GM18505 (cell line): ENCODE data around the gene TESK2.
"Not testable (repeated sequence)": the region's sequence is repeated elsewhere in the genome, so short reads cannot be mapped to it uniquely, and the experiment has no call there.

Experiments
- ATAC-seq: cut with Tn5 transposase; IDR thresholded peaks from one replicate; pipeline ENCODE4 v1.9.1; 2021; ENCODE audit not compliant: unreplicated experiment
- POLR2A ChIP-seq: IDR thresholded peaks from 4 replicates; pipeline ENCODE4 v1.6.1; 2011; ENCODE audit warnings: borderline replicate concordance; ENCODE audit not compliant: insufficient read depth, insufficient read length; ENCODE audit errors: extremely low read depth

TESK2 gene

DNA sequence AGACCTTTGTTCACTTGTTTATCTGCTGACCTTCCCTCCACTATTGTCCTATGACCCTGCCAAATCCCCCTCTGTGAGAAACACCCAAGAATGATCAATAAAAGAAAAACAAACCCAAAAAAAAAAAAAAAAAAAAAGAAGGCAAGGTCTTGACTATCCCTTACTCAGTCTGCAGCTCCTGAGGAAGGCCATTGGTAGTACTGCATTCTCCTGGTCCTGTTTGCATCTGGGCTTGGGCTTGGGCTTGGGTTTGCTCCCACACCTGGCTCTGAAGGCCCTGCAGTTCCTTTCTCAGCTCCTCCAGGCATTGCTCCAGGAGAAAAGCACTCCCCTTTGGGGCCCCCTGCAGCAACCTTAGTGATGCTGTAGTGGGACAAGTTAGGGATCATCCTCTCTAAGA lies 7.3 kb upstream of the TESK2 start:
- no peak for TF ChIP-seq POLR2A
- no peak for ATAC-seq

DNA sequence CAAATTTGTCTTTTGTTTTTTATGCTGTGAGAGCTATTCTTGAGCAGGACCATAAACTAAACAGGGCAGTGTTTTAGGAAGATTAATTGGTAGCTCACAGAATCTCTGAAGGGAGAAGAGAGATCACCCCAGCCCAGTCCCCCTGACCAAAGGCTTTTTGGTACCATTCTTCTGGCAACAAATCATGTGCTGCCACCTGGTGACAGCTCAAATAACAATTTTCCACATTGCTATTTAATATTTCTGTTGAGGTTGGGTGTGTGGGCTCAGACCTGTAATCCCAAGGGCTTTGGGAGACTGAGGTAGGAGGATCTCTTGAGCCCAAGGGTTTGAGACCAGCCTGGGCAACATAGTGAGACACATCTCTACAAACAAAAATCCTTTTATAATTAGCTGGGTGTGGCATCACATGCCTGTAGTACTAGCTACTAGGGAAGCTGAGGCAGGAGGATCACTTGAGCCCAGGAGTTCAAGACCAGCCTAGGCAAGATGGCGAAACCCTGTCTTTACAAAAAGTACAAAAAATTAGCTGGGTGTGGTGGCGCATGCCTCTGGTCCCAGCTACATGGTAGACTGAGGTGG lies 2.2 kb upstream of the TESK2 start:
- no peak for TF ChIP-seq POLR2A
- no peak for ATAC-seq

DNA sequence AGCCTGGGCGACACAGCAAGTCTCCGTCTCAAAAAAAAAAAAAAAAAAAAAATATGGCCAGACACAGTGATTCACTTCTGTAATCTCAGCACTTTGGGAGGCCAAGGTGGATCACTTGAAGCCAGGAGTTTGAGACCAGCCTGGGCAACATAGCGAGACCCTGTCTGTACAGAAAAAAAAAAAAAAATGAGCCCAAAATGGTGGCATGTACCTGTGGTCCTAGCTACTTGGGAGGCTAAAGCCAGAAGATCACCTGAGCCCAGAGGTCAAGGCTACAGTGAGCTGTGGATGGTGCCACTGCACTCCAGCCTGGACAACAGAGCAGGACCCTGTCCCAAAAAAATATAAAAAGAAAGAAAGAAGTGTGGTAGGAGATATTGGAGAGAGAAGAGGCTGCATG lies 1.7 kb upstream of the TESK2 start:
- no peak for TF ChIP-seq POLR2A
- ATAC-seq = no peak

DNA sequence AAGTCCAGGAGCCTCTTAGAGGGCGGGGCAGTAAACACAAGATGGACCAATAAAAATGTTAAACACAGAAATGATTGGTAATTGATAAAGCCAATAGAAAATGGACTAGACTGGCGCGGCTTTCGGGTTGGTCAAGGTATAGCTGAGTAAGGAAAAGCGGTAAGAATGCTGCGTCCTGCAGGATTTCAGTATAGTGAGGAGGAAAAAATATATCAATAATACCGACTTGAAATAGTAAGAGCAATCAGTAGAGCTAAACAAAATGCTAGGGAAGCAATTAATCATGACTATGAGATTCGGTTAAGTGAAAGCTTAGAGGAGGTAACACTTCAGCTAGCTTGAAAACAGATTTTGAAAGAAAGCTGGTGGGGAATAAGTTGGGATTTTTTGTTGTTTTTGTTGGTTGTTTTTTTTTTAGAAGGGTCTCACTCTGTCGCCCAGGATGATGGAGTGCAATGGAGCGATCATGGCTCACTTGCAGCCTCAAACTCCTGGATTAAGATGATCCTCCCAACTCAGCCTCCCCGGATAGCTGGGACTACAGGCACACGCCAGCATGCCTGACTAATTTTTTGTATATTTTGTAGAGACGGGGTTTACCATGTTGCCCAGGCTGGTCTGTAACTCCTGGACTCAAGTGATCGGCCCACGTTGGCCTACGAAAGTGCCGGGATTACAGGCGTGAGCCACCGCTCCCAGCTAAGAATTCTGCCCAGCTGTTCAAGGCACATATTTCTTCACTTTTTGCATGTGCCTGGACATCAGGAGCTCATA lies 711 bp upstream of the TESK2 start:
- TF ChIP-seq POLR2A = no peak
- no peak for ATAC-seq

DNA sequence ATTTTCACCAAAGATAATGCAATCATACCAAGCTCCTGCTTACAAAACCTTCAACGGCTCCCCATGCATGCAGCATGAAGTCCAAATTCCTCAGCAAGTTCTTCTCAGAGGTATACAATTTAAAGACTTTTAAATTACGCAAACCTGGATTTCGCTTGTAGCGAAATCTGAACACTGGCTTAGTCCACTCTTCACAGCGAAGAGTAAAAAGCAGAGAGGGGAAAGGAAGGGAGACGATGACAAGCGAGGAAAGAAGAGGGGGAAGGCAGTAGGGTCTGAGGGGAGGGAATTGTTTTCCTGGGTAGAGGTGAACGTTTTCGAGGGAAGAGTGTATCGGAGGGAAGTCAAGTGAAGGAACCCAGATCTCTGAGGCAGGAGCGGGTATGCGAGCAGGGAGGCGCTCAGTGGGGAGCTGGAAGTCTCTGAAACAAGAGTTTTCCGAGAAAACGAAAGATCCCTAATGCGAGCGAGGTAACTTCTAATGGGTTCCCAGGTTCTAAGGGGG lies 790 bp downstream of the TESK2 start:
- no peak for ATAC-seq
- TF ChIP-seq POLR2A = no peak

DNA sequence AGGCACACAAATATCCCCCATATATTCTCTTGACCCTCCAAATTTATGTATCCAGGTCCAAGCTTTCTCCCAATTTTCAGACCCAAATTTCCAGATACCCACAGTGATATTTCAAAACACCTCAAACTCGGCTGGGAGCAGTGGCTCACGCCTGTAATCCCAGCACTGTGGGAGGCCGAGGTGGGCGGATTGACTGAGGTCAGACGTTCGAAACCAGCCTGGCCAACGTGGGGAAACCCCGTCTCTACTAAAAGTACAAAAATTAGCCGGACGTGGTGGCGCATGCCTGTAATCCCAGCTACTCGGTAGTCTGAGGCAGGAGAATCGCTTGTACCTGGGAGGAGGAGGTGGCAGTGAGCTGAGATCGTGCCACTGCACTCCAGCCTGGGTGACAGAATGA lies 1.6 kb downstream of the TESK2 start:
- not testable (repeated sequence) for ATAC-seq

DNA sequence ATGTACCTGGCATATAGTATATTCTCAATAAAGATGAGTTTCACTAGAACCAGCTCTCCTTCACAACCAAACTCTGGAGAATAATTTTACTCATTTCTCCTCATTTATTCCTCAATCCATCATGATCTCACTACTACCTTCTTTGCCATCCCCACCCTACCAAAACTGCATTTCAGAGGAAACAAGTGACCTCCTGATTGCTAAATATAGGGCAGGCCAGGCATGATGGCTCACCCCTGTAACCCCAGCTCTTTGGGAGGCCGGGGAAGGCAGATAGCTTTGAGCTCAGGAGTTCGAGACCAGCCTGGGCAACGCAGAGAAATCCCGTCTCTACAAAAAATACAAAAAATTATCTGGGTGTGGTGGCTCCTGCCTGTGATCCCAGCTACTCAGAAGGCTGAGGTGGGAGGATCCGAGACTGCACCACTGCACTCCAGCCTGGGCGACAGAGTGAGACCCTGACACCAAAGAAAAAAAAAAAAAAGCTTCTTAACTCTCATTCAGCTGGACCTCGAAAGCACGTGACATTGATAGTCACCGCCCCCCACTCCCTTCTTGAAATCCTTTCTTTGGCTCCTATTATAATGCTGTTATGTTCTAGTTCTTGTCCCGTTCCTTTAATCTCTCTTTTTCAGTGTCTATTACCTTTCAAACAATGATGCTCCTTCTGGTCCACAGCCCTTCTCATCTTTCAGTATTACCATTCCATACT lies 2.1 kb downstream of the TESK2 start:
- TF ChIP-seq POLR2A = no peak
- no peak for ATAC-seq

DNA sequence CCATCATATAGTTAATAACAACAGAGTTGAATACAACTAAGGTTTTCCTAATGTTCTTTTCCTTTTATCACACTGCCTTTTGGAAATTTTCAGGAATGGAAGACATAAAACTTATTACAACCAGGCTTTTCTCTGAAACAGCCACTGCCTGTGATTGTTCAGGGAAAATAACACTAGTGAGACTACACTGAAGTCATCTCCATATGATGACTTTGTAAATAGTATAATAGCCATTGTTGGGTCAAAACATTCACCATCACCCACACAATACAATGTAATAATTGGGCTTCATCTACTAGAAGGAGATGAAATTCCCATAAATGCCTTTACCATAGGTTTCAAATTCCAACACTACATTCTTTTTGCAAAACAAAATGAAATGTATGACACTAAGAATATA lies 5.0 kb downstream of the TESK2 start:
- no peak for ATAC-seq
- no peak for TF ChIP-seq POLR2A

DNA sequence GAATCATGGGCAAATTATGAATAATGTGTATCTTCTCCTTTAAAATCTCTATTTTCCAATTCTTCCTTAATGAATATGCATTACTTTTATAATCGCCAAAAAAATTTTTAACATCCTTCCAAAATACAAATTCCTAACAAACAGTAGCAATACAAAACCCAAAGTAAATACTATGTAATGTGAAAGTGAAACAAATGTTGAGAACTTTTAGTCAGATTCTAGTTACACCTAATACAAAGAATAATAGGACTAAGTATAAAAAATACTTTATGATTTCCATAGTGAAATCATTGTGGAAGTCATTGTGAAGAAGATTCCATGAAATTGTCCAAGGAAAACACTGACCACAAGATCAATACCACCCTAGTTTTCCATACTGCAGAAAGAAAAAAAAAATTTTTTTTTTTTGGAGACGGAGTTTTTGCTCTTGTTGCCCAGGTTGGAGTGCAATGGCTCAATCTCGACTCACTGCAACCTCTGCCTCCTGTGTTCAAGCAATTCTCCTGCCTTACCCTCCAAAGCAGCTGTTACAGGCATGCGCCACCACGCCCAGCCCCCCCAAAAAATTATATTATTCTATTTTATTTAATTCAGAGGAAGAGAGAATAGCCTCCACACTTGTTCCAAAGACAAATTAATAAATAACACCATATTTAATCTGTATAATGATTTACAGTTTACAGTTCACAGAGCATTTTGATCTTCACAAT lies 11.8 kb downstream of the TESK2 start:
- no peak for TF ChIP-seq POLR2A
- ATAC-seq = no peak

DNA sequence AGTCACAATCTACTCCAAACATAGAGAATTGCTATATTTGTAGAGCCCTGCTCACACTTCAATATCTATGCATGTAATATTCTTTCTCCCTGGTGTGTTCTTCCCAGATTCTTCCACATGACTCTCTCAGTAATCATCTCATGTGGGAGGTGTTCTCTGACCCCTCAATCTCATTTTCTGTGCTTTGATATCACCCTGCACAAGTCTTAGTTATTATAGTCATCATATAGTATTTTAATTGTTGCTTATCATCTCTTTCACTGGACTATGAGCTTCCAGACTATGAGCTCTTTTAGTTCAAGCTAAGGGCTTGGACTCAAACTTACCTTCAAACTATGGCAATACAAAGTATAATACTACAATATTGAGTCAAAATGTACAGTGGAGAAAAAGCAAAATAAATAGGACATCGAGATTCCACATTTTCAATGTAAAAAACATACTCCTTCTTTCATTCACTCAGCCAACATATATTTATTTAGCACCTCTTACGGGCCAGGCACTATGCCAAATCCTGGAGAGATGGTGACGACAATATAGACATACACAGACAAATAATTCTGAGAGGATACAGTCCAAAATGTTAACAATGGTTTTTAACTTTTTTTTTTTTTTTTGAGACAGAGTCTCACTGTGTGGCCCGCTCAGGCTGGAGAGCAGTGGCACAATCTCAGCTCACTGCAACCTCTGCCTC lies 12.7 kb downstream of the TESK2 start:
- no peak for ATAC-seq
- no peak for TF ChIP-seq POLR2A

DNA sequence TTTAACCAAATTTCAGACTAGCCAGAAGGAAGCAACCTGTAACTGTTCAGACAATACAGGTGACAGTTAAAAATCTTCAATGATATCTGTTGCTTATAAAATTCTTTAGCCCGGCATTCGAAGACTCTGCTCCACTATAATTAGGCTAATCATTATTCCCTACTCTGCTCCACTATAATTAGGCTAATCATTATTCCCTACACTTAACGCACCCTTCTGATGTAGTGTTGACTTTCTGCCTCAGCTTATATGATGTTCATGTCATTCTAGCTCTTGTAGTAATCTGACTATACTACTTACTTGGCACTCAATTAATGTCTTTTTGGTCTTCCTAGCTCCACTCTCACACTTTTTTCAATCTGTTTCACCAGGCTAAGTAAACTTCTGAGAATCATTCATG lies 13.3 kb downstream of the TESK2 start:
- no peak for ATAC-seq
- no peak for TF ChIP-seq POLR2A

DNA sequence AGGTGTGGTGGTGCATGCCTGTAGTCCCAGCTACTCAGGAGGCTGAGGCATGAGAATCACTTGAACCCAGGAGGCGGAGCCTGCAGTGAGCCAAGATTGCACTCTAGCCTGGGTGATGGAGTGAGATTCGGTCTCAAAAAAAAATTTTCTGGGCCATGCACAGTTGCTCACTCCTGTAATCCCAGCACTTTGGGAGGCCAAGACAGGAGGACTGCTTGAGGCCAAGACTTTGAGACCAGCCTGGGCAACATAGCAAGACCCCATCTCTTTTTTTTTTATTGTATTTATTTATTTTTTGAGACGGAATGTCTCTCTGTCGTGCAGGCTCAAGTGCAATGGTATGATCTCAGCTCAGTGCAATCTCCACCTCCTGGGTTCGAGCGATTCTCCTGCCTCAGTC lies 16.8 kb downstream of the TESK2 start:
- not testable (repeated sequence) for ATAC-seq

DNA sequence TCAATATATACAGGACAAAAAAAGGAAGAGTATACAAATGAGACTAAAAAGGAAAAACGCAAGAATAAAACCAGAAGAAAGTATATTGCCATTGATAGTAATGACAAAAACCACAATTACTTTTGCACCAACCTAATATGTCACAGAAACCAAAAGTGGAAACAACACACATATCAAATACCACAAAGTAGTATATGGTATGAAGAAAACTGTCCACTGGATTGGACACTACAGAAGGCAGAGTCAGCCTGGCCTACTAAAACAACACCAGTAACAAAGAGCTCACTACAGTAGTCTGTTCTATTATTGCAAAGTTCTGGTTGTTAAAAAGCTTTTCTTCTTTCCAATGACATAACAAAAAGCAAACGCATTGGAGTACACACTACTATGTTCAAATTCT lies 17.7 kb downstream of the TESK2 start:
- no peak for TF ChIP-seq POLR2A
- peak; percentile 49 for ATAC-seq
